ENCODE data around the gene LDLRAD4. TPM values are rescaled to one million over a fixed set of nuclear protein-coding genes. Genes with fewer than 3 reads are reported as not detected.

LDLRAD4 gene
- total RNA-seq, 1 experiment from 2014 or later: 3.6 TPM

- Histone ChIP-seq H3K36me3 (ENCODE audit: insufficient read depth, low read length, poor library complexity, severe bottlenecking) (no peaks in the 10 kb centered on the region), H3K27ac (ENCODE audit: low read depth, low read length, poor library complexity, severe bottlenecking) (no peak overlapping the region), H3K4me1 (ENCODE audit: insufficient read depth, low read length, poor library complexity, severe bottlenecking) (peaks cover 3% of the 10 kb centered on the region), H3K9me3 (ENCODE audit: low read depth, low read length, poor library complexity, severe bottlenecking) (no peaks in the 10 kb centered on the region), H3K4me3 (ENCODE audit: low read depth, low read length, poor library complexity, severe bottlenecking) (no peak overlapping the region), H3K27me3 (replicated peaks; ENCODE audit: insufficient read depth, low read depth, low read length, poor library complexity) (no peaks in the 10 kb centered on the region)
- POLR2A ChIA-PET (ENCODE audit: low non-redundant PET): no interaction called here
- intact Hi-C loops (cut with micrococcal nuclease; ENCODE audit: unreplicated experiment): no loop called here
- CTCF ChIA-PET: no interaction called here
- no TSS peak for BruUV-seq (replicated peaks)
- no peak for DNase-seq (ENCODE audit: low spot score)
- no peak for TF ChIP-seq EZH2 (IDR thresholded peaks at IDR 0.05; ENCODE audit: borderline replicate concordance, low read depth, low read length, poor library complexity, severe bottlenecking)
- TF ChIP-seq, protein P1, sequence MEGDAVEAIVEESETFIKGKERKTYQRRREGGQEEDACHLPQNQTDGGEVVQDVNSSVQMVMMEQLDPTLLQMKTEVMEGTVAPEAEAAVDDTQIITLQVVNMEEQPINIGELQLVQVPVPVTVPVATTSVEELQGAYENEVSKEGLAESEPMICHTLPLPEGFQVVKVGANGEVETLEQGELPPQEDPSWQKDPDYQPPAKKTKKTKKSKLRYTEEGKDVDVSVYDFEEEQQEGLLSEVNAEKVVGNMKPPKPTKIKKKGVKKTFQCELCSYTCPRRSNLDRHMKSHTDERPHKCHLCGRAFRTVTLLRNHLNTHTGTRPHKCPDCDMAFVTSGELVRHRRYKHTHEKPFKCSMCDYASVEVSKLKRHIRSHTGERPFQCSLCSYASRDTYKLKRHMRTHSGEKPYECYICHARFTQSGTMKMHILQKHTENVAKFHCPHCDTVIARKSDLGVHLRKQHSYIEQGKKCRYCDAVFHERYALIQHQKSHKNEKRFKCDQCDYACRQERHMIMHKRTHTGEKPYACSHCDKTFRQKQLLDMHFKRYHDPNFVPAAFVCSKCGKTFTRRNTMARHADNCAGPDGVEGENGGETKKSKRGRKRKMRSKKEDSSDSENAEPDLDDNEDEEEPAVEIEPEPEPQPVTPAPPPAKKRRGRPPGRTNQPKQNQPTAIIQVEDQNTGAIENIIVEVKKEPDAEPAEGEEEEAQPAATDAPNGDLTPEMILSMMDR (conservative IDR thresholded peaks at IDR 0.05; ENCODE audit: low read depth, low read length): no peak
Measured at GRCh38 chr18:13624563-13625237, 406.1 kb downstream of the LDLRAD4 start.

DNA sequence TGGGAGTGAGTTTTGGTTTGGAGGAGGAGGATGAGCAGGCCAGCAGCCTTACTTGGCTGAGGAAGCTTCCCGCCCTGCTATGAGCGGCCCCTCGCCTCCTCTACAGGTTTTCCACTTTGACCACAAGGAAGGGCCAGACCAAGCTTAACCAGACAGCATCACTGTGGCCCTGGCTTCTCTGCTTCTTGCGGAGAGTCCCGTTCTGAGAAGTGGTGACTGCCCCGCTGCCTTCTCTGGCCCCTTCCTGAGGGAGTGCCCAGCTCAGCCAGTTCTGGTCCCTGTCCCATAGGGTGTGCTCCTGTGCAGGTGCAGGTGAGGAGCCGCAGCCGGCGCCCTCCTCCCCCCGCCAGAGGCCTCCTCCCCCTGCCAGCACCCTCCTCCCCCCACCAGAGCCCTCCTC, 406.8 kb downstream of the LDLRAD4 start:
- ChIA-PET CTCF (no interaction called here), POLR2A (ENCODE audit: low non-redundant PET) (no interaction called here)
- Histone ChIP-seq H3K4me1 (ENCODE audit: insufficient read depth, low read length, poor library complexity, severe bottlenecking) (peaks cover 3% of the 10 kb centered on the region), H3K27ac (ENCODE audit: low read depth, low read length, poor library complexity, severe bottlenecking) (no peak overlapping the region), H3K36me3 (ENCODE audit: insufficient read depth, low read length, poor library complexity, severe bottlenecking) (no peaks in the 10 kb centered on the region), H3K27me3 (replicated peaks; ENCODE audit: insufficient read depth, low read depth, low read length, poor library complexity) (no peaks in the 10 kb centered on the region), H3K9me3 (ENCODE audit: low read depth, low read length, poor library complexity, severe bottlenecking) (no peaks in the 10 kb centered on the region), H3K4me3 (ENCODE audit: low read depth, low read length, poor library complexity, severe bottlenecking) (no peak overlapping the region)
- no peak for DNase-seq (ENCODE audit: low spot score)
- intact Hi-C loops (cut with micrococcal nuclease; ENCODE audit: unreplicated experiment): no loop called here
- TF ChIP-seq, protein P1 (conservative IDR thresholded peaks at IDR 0.05; ENCODE audit: low read depth, low read length): no peak
- no peak for TF ChIP-seq EZH2 (IDR thresholded peaks at IDR 0.05; ENCODE audit: borderline replicate concordance, low read depth, low read length, poor library complexity, severe bottlenecking)
- no TSS peak for BruUV-seq (replicated peaks)

DNA sequence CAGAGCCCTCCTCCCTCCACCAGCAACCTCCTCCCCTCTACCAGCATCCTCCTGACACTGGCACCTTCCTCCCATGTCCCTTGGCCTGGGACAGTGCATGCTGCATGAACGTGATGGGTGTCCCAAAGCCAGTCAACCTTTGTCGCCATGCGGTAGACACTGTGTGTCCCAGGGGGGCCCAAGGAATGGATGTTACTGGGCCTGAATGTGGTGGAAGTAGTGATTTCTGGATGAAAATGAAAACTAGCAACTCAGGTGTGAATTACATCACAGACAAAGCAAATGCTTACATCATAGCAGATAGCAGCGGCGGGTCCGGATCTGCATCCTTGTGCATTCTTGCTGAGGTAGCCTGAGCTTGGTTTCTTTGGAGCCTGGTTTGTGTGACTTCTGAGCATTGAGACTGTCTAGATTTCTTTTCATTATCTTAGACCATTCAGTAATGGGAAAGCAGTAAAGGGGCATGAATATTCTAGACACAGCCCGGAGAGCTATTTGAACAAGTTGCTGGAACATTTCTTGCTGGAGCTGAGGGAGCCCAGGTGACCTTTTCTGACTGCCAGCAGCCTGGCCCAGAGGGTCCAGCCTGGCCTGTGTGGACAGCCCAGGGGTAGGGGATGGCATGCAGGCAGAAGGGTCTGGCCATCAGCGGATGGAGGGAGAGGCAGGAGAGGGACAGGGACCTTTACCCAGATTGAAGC, 407.4 kb downstream of the LDLRAD4 start:
- H3K9me3 ChIP-seq (ENCODE audit: low read depth, low read length, poor library complexity, severe bottlenecking): no peaks in the 10 kb centered on the region
- ChIA-PET POLR2A (ENCODE audit: low non-redundant PET) (no interaction called here), CTCF (no interaction called here)
- H3K4me3 ChIP-seq (ENCODE audit: low read depth, low read length, poor library complexity, severe bottlenecking): no peak overlapping the region
- intact Hi-C loops (cut with micrococcal nuclease; ENCODE audit: unreplicated experiment): no loop called here
- DNase-seq (ENCODE audit: low spot score): no peak
- H3K27ac ChIP-seq (ENCODE audit: low read depth, low read length, poor library complexity, severe bottlenecking): no peak overlapping the region
- H3K27me3 ChIP-seq (replicated peaks; ENCODE audit: insufficient read depth, low read depth, low read length, poor library complexity): no peaks in the 10 kb centered on the region
- no peaks in the 10 kb centered on the region for H3K36me3 ChIP-seq (ENCODE audit: insufficient read depth, low read length, poor library complexity, severe bottlenecking)
- TF ChIP-seq EZH2 (IDR thresholded peaks at IDR 0.05; ENCODE audit: borderline replicate concordance, low read depth, low read length, poor library complexity, severe bottlenecking): no peak
- TF ChIP-seq, protein P1 (conservative IDR thresholded peaks at IDR 0.05; ENCODE audit: low read depth, low read length): no peak
- BruUV-seq (replicated peaks): no TSS peak
- H3K4me1 ChIP-seq (ENCODE audit: insufficient read depth, low read length, poor library complexity, severe bottlenecking): no peaks in the 10 kb centered on the region

Data from A673 (cell line).